ENCODE measurements around the gene SERINC2. TPM values are rescaled to one million over a fixed set of nuclear protein-coding genes. Genes with fewer than 3 reads are reported as not detected.

Gene SERINC2
- total RNA-seq, 1 experiment from 2014 or later, result 14.1 TPM

- Mint-ChIP-seq H3K27me3 (ENCODE audit: low read depth) (peaks cover 8% of the 10 kb centered on the region), H3K4me3 (no peak overlapping the region), H3K4me1 (no peaks in the 10 kb centered on the region; a peak in 1 of 4 replicates), H3K36me3 (ENCODE audit: insufficient read depth in 1 of 3, low read depth in 3 of 3) (no peaks in the 10 kb centered on the region; a peak in 1 of 7 replicates), H3K9me3 (peaks cover 5 to 7% of the 10 kb centered on the region in 2 experiments; a peak in 3 of 5 replicates), H3K27ac (no peak overlapping the region; a peak in 1 of 7 replicates)
- H3K23me2 ChIP-seq (ENCODE audit: insufficient read length, low read depth, low read length, poor library complexity, severe bottlenecking), result no peaks in the 10 kb centered on the region
- no peak for TF ChIP-seq CTCF (conservative IDR thresholded peaks at IDR 0.05)
- H3K4ac ChIP-seq (ENCODE audit: low read depth, low read length), result no peak overlapping the region
- H4K5ac ChIP-seq (ENCODE audit: insufficient read length, low read depth, low read length), result no peak overlapping the region
- no peak overlapping the region for H2BK12ac ChIP-seq (ENCODE audit: insufficient read length, low read depth, low read length)
- H3K27ac ChIP-seq (ENCODE audit: insufficient read length, low read depth, low read length), result no peak overlapping the region
- no CpG with 5 or more reads among the region's 10 CpGs for WGBS (ENCODE audit: extremely low coverage, insufficient read length, low lambda C conversion rate)
- H2BK120ac ChIP-seq (ENCODE audit: low read depth, low read length, poor library complexity, severe bottlenecking), result no peak overlapping the region
- no peak overlapping the region for H3K56ac ChIP-seq (ENCODE audit: insufficient read length, low read depth, low read length)
- H3K79me1 ChIP-seq (ENCODE audit: insufficient read depth, low read depth, low read length, poor library complexity, severe bottlenecking), result no peaks in the 10 kb centered on the region
- H3K4me2 ChIP-seq (ENCODE audit: insufficient read depth, insufficient read length, low read length), result no peak overlapping the region
- H3K9ac ChIP-seq (ENCODE audit: extremely low read depth, insufficient read length, low read length), result no peak overlapping the region
- no peak overlapping the region for H3K14ac ChIP-seq (ENCODE audit: insufficient read depth, low read length)
- H3K18ac ChIP-seq (ENCODE audit: insufficient read length, low read depth, low read length), result no peak overlapping the region
- no peak overlapping the region for H2BK15ac ChIP-seq (ENCODE audit: low read depth, low read length)
- H3K23ac ChIP-seq (ENCODE audit: insufficient read length, low read depth, low read length), result no peak overlapping the region
- H2BK5ac ChIP-seq (ENCODE audit: insufficient read length, low read length), result no peak overlapping the region
- no peak overlapping the region for H3T11ph ChIP-seq (ENCODE audit: low read length)
- no peak for DNase-seq
- no peak overlapping the region for H2AFZ ChIP-seq (ENCODE audit: low read length)
- H2BK20ac ChIP-seq (ENCODE audit: low read depth, low read length, poor library complexity, severe bottlenecking), result no peak overlapping the region
- H4K20me1 ChIP-seq (ENCODE audit: control insufficient read depth, insufficient read depth, insufficient read length), result no peaks in the 10 kb centered on the region
- H3K4me1 ChIP-seq (ENCODE audit: insufficient read depth, low read length), result no peaks in the 10 kb centered on the region
- no peak overlapping the region for H4K8ac ChIP-seq (replicated peaks; ENCODE audit: insufficient read length, low read depth, low read length)
- no peaks in the 10 kb centered on the region for H3K27me3 ChIP-seq (ENCODE audit: insufficient read depth, low read length)
- H2AK5ac ChIP-seq (ENCODE audit: insufficient read length, low read length), result no peak overlapping the region
- no peaks in the 10 kb centered on the region for H3K9me3 ChIP-seq (ENCODE audit: control insufficient read depth, low read depth, low read length)
- H4K91ac ChIP-seq (ENCODE audit: insufficient read length, low read depth, low read length), result no peak overlapping the region
- H3K79me2 ChIP-seq (ENCODE audit: insufficient read depth, low read length), result no peaks in the 10 kb centered on the region
Measured at GRCh38 chr1:31441970-31442647, 29.1 kb downstream of the SERINC2 start.
